Globus pallidus (tissue), 1 donor: ENCODE data around the gene MCOLN3.
"Not testable (repeated sequence)": the region's sequence is repeated elsewhere in the genome, so short reads cannot be mapped to it uniquely, and the experiment has no call there.

Experiments used
- DNase-seq: peaks from one replicate; pipeline ENCODE4 v3.0.0-alpha.2; 2015; ENCODE audit warnings: low spot score

MCOLN3 gene

GRCh38 chr1:84991097-84991920 is 57.0 kb downstream of the MCOLN3 start:
- DNase-seq: no peak

DNA sequence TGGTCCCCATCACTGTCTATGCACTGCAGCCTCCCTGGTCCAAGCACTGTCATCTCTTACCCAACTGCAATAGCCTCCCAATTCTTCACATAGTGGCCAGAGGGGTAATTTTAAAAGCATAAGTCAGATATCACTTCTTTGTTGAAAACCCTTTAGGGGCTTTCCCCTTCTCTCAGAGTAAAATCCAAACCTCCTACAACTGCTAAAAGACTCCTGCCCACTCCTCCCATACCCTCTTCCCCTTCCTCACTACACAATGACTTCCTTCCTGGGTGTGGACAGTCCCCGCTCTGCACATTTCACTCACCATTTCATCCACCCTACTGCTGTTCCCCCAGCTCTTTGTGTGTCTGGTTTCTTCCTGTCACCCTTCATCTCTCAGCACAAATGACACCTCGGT is 59.7 kb downstream of the MCOLN3 start:
- no peak for DNase-seq

- DNase-seq: not testable (repeated sequence)
Measured at GRCh38 chr1:84986561-84986960, 61.7 kb downstream of the MCOLN3 start.

DNA sequence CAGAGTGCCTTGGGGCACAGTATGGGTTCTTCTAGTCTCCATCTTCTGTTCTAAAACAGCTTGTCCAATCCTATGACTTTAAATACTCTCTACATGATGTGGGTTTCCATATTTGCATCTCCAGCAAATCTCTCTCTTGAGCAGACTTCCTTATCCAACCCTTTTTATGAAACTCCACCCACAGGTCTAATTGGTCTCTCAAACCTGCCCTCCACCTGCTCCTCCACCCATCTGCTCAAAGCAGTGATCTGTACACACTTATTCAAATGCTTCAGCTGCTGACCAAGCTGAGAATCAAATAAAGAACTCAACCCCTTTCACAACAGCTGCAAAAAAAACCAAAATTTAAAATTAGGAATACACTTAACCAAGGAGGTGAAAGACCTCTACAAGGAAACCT is 62.9 kb downstream of the MCOLN3 start:
- no peak for DNase-seq

DNA sequence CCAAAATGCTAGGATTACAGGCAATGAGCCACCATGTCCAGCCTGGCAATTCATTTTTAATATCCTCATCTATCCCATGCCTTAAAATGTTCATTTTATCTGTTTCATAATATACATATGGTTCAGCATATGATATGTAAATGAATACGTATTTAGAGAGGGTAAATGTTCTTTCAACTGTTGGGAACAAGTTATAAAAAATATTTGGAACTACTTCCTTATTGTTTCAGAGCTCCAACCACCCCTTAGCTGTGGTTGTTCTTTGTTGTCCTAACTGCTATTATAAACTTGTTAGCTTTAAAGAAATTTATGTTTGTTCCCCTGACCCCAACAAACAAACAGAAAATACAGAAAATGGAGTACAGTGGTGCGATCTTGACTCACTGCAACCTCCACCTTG is 65.9 kb downstream of the MCOLN3 start:
- no peak for DNase-seq

- DNase-seq: no peak
Measured at GRCh38 chr1:84975035-84975434, 73.3 kb downstream of the MCOLN3 start.

DNA sequence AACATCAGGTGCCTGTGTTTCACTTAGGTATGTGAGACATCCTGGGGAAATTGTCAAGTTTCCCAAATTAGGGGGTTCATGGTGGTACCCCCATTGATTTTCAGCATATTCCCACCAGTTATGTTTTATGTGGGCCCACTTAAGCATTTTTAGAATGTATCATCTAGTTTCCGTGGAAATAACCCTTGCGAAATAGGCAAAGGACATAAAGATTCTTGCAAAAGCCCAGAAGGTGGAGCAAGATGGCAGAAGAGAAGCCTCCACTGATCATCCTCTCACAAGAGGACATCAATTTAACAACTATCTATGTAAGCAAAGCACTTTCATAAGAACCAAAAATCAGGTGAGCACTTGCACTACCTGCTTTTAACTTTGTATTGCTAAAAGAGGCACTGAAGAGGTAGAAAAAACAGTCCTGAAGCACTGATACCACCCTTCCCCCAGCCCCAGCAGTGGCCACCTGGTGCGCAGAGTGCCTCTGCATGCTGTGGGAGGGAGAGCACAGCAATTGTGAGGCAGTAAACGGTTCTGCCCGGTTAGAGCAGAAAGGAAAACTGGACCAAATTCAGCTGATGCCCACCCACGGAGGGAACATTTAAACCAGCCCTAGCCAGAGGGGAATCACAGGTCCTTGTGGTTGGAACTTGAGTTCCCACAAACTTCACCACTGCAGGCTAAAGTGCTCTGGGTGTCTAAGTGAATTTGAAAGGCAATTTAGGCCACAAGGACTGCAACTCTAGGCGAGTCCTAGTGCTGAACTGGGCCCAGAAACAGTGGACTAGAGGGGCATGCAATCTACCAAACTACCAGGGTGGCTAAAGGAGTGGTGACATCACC is 74.6 kb downstream of the MCOLN3 start:
- DNase-seq: no peak

DNA sequence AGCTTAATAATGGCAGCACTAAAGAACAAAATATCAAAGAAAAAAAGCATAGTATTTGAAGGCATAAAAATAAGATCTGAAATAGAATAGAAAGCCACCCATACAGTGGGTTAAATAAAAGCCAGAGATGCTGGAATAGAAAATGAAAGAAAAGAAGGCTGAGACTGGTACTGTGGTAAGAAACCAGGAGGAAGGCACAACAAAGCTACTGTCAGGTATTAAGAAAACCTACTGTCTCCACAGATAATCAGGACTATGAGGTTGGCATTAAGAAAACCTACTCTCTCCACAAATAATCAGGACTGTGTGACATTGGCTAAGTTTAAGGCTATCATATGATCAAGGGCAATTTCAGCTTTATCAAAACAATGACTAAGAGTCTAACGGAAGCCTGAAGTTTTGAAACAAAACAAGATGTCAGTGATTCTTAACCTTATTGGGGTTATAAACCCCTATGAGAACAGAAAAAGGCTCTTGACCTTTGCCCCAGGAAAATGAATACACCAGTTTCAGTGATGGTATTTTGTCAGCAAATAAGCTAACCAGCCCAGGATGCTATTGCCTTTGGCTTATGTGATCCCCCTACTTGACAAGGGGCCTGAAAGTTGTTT is 75.8 kb downstream of the MCOLN3 start:
- no peak for DNase-seq

DNA sequence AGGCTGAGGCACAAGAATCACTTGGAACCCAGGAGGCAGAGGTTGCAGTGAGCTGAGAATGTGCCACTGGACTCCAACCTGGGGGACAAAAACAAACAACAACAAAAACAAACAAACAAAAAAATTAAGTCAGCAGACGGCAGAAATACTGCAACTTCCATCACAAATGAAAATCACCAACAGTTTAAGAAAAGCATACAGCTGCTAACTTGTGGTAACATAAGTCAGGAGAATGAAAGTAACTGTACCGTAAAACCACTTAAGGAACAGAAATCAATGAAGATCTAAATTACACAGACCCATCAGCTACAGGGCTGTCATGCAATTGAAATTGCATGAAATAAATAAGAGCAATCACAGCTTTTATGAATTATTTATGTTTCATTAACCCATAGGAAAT is 76.3 kb downstream of the MCOLN3 start:
- DNase-seq: no peak

- DNase-seq: no peak
Measured at GRCh38 chr1:84969489-84970250, 78.6 kb downstream of the MCOLN3 start.

DNA sequence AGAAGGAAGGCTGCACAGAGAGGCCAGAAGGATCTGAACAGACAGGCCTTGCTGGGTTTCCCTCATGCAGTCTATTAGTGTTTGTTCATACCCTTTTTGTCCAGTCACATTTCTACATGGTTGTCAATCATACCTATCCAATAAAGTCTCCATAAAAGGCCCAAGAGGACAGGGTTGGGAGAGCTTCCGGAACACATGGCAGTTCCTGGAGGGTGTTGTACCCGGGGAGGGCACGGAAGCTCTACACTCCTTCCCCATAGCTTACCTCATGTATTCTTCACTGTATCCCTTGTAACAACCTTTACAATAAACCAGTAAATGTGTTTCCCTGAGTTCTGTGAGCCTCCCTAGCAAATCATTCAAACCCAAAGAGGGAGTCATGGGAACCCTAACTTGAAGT is 79.4 kb downstream of the MCOLN3 start:
- no peak for DNase-seq

DNA sequence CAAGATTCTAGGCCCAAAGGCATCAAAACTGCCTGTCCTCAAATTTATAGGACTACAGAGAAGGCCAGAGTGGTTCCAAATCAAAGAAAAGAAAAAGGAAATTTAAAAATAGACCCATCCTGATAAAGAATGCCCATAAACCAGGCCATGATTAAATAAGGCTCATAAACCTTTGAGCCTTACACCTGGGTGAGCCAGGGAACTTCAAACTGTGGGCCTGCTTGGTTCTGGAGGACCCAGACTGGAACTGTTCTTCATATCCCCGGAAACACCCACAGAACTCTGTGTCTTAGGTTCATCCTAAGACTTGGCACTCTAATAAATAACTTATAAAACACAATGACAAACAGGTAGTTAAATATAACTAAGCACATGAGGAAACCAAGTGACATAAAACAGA is 80.2 kb downstream of the MCOLN3 start:
- DNase-seq: no peak
